Measurements from ENCODE around the gene NRP1.
A peak's percentile ranks its signal among the peaks of the same experiment; 100 is the strongest.
"Not testable (repeated sequence)": the region's sequence is repeated elsewhere in the genome, so short reads cannot be mapped to it uniquely, and the experiment has no call there.

Gene NRP1

GRCh38 chr10:33154590-33154989, 179.9 kb downstream of the NRP1 start:
- FAIRE-seq = no peak
- no peak for DNase-seq (ENCODE audit: insufficient read length, low spot score)

DNA sequence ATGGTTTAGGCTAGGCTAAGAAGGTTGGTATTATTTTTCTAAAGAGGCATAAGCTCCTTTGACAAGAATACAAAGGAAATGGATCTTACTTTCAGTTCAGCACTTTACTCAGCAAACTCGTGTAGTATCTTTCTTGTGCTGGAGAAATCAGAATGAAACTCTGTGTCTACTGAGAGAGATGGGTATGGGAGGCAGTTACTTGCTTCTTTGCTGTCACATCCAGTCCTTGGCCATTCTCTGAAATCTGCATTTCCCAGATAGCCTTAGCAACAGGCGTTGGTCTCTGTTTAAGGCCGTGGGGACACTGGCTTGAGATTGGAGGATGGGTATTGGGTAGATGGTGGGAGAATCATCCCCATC, 180.5 kb downstream of the NRP1 start:
- no peak for DNase-seq (ENCODE audit: insufficient read length, low spot score)
- FAIRE-seq = no peak

DNA sequence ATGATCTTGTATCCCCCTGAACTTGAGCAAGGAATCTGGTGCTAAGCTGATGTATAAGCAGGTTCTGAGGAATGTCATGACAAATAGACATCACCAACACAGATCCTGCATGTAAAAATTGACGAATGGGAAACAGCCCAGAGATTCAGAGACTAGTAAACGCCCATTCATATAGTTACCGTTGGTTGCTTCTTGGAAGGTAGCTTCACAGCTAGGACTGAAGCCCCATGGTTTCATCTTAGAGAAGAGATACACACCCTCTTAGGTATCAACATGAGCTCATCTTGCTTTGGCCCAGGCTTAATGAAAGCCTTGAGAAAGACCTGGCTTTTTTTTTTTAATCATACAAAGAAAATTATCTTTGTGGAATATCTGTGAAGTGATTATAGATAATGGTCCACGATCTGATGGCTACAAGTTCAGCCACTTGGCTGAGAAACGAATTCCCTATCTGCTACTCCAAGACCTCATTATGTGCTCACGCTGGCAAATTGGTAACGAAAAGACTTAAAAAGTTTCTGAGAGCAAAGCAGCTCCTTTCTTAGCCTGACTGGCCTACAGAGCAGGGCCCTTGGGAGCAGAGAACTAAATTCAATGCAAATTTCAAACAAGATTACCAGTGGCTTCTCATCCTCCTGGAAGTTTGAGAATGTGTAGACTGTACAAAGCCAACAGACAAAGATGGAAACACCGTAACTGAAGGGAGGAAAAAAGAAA, 181.1 kb downstream of the NRP1 start:
- no peak for DNase-seq (ENCODE audit: insufficient read length, low spot score)
- no peak for FAIRE-seq

- DNase-seq (ENCODE audit: insufficient read length, low spot score) (no peak), FAIRE-seq (no peak)
Observed at GRCh38 chr10:33152750-33153149, 181.7 kb downstream of the NRP1 start.

GRCh38 chr10:33152146-33152545, 182.3 kb downstream of the NRP1 start:
- FAIRE-seq (no peak), DNase-seq (ENCODE audit: insufficient read length, low spot score) (no peak)

DNA sequence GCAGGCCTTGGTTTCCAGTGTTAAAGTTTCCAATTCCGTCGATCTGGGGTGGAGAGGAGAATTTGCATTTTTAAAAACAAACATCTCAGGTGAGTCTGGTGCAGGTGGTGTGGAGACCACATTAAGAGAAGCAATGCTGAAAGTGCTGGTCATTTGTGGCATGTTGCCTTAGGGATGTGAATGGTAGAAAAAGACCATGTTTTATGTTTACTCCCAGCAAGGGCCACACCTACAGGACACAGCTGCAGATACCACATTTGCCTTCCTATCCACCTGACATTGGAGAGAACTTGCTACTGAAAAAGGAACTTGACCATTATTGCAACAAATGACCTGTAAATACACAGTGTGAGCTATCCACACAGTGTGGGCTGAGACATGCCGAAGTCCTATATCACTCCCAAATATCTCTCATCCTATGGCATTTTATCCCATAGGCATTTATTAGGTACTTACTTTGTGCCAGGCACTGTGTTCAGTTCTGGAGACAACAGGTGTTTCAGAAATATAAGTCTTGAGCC, 183.1 kb downstream of the NRP1 start:
- DNase-seq (ENCODE audit: insufficient read length, low spot score) = no peak
- no peak for FAIRE-seq

GRCh38 chr10:33150889-33151288, 183.6 kb downstream of the NRP1 start:
- no peak for FAIRE-seq
- no peak for DNase-seq (ENCODE audit: insufficient read length, low spot score)

DNA sequence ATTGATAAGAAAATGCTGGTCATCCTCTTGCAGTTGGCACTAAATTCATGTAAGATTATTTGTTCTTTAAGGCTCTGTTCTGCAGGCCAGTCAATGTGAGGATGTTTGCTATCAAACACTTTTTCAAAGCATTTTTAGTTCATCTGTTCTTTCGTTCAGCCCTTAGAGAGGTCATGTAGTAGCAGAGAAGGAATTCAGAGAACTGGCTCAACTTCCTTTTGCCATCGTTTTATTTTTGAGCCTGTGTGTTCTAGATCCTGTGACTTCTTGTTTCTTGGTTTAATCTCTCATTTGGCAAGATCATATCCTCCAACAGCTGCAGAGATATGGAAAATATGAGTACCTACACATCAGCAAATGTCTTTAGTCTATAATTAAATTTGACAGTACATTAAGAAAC, 184.3 kb downstream of the NRP1 start:
- no peak for FAIRE-seq
- no peak for DNase-seq (ENCODE audit: insufficient read length, low spot score)

GRCh38 chr10:33147013-33147310, 187.5 kb downstream of the NRP1 start:
- no peak for DNase-seq (ENCODE audit: insufficient read length, low spot score)
- FAIRE-seq = no peak

DNA sequence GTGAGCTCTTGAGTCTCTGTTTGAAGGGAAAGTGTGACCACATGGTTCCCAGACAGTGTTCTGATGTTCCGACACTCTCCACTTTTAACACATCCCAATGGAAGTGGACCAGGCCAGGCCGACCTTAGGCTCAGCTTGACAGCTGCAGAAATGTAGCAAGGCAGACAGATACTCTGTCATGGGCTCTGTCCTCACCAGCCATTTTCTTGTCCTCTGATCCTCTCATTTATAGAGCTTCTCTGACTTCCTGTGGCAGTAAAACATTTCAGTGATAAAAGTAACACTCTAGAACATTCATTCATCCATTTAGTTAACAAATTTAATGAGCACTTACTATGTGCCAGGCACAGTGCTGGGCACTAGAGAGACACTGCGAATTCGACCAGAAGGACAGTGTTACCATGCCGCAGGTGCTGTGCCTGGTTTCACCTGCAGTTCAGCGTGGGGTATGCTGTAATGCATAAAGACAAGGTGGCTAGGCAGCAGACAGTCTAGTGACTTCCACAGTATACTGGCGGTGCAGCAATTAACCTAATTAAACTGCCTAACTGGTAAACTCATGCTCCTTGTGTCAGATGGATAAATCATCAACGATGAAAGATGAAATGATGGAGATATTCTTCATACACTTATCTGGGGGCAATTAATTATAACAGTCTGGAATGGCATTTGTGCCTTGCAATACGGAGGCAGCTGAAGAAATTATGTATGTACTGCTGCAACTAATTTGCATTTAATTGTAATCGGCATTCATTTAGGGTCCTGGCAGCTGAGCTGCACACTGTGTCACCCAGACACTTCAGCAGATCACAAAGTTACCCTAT, 188.1 kb downstream of the NRP1 start:
- no peak for FAIRE-seq

GRCh38 chr10:33145451-33146188, 188.8 kb downstream of the NRP1 start:
- FAIRE-seq (no peak), DNase-seq (ENCODE audit: insufficient read length, low spot score) (no peak)

More for the DNA sequence above, 188.1 kb downstream of the NRP1 start:
- no peak for DNase-seq (ENCODE audit: insufficient read length, low spot score)

- FAIRE-seq = no peak
- no peak for DNase-seq (ENCODE audit: insufficient read length, low spot score)
Observed at GRCh38 chr10:33143160-33143728, 191.2 kb downstream of the NRP1 start.

- DNase-seq (ENCODE audit: insufficient read length, low spot score) (no peak), FAIRE-seq (no peak)
Observed at GRCh38 chr10:33142295-33142694, 192.2 kb downstream of the NRP1 start.

DNA sequence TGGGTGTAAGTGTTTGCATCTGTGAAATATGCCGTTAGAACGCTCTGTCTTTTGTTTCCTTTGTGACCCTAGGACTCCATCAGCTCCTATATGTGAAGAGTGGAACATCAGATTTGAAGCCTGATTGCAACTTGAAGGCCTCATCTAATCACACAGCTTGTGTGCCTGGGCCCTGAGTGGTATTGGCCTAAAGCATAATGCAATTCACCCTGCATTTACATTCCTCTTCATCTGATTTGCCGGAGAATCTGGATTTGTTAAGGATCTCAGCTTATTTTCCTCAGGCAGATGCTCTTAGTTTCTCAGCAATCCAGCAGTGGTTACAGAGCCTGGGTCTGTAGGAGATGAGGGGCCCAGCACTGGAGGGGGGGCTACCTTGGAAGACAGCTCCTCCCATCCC, 193.2 kb downstream of the NRP1 start:
- DNase-seq (ENCODE audit: insufficient read length, low spot score) (no peak), FAIRE-seq (no peak)

DNA sequence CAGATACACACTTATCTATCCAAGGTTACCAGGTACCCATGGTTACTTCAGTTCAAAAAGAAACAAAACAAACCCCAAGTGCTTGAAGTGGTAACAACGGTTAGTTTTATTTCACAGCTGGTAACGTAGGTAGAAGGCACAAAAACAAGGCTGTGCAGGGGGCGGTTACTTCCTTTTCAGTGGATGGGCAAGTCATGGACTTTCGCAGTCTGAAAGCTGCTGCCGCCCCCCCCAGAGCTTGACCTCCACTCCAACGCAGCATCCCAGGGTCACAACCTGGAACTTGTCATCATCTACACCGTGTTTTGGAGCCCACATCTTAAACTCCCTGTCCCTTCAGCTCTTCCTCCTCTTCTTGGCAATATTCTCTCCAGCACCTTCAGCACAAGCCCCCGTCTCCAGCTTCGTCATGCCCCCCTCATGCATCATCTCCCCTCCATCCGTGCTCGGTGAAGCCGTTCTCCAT, 195.3 kb downstream of the NRP1 start:
- FAIRE-seq (no peak), DNase-seq (ENCODE audit: insufficient read length, low spot score) (no peak)

DNA sequence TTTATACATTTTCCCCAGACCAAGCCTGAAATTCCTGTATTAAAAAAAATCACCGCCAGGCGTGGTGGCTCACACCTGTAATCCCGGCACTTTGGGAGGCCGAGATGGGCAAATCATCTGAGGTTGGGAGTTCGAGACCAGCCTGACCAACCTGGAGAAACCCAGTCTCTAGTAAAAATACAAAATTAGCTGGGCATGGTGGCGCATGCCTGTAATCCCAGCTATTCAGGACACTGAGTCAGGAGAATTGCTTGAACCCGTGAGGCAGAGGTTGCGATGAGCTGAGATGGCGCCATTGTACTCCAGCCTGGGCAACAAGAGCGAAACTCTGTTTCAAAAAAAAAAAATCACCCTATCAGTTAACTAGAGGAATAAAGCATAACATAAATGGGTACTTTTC, 195.8 kb downstream of the NRP1 start:
- FAIRE-seq = not testable (repeated sequence)

GRCh38 chr10:33137356-33138005, 197.0 kb downstream of the NRP1 start:
- DNase-seq (ENCODE audit: insufficient read length, low spot score) = no peak
- FAIRE-seq = no peak

More for the DNA sequence above, 195.8 kb downstream of the NRP1 start:
- not testable (repeated sequence) for DNase-seq (ENCODE audit: insufficient read length, low spot score)

- FAIRE-seq (no peak), DNase-seq (ENCODE audit: insufficient read length, low spot score) (no peak)
Observed at GRCh38 chr10:33136781-33137180, 197.7 kb downstream of the NRP1 start.

- FAIRE-seq = no peak
- DNase-seq (ENCODE audit: insufficient read length, low spot score) = no peak
Observed at GRCh38 chr10:33136271-33136670, 198.2 kb downstream of the NRP1 start.

- FAIRE-seq = peak; percentile 57
- no peak for DNase-seq (ENCODE audit: insufficient read length, low spot score)
Observed at GRCh38 chr10:33134011-33134751, 200.3 kb downstream of the NRP1 start.
